ENCODE measurements around the gene PFKFB3.
"Not testable (repeated sequence)": the region's sequence is repeated elsewhere in the genome, so short reads cannot be mapped to it uniquely, and the experiment has no call there.

The PFKFB3 gene

DNA sequence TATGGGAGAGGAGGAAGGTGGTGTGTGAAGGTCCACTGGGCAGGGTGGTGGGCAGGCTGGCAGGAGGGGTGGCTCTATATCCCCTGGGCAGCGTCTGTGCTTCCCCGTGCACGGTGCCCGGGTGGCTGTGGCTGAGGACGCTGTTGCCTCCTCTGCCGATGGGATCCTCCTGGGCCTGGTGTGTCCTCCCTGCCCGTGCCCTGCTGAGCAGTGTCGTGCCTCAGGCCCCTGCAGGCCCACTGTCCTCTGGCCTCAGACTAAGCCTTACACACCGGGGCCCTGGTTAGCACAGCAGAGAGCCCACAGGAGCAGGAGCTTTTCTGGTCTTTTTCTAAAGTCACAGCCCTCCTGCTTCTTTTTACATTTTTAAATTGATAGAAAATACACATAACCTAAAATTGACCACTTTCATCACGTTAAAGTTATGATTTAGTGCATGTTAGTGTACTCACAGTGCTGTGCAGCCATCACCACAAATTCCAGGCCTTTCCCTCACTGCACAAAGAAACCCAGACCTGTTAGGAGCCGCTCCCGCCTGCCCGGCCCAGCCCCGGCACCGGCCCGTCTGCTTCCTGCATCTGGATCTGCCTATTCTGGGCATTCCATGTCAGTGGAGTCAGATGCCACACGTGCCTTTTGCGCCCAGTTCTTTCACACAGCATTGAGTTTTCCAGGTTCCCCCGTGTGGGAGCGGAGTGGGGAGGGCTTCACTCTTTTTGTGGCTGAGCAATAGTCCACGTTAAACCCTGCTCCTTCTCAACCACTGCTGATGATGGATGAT, 19.4 kb downstream of the PFKFB3 start:
- peak; percentile 63 for DNase-seq

GRCh38 chr10:6222755-6223154, 20.0 kb downstream of the PFKFB3 start:
- DNase-seq = no peak

DNA sequence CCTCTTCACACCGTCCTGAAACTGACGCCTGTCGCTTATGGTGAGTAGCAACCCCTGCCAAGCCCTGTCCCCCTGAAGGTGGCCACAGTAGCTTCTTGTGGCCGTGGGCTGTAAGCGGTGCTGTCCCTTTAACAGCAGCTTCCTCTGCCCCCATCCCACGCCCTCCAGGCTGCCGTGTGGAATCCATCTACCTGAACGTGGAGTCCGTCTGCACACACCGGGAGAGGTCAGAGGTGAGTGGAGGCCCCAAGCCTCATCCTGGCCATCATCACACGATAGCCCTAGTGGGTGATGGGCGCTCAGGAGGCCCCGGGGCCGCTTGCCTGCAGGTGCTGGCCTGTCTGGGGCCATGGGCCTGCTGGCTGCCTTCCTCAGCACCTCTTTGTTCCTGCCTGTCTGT, 21.2 kb downstream of the PFKFB3 start:
- no peak for DNase-seq

GRCh38 chr10:6224781-6225180, 22.0 kb downstream of the PFKFB3 start:
- no peak for DNase-seq

GRCh38 chr10:6225263-6225814, 22.6 kb downstream of the PFKFB3 start:
- no peak for DNase-seq

GRCh38 chr10:6226216-6226615, 23.5 kb downstream of the PFKFB3 start:
- no peak for DNase-seq

GRCh38 chr10:6227346-6227745, 24.6 kb downstream of the PFKFB3 start:
- DNase-seq = no peak

- DNase-seq = peak; percentile 53
Measured at GRCh38 chr10:6228010-6228511, 25.3 kb downstream of the PFKFB3 start.

DNA sequence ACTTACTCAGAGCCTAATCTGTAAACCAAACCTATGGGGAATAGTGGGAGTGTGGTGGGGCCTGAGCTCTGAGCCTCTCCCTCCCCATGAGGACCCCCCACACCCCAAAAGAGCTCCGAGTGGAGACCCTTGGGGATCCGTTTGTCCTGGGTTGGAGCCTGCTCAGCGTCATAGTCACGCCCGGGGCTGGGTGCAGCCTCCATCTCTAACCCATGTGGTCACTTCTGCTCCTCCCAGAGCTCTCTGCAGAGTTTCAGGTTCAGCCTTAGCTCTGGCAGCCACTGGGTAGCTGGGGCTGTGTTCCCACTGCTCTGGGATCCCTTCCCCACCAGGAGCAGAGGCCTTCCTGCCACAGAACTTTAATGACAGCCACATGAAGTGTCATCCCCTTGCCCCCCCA, 25.9 kb downstream of the PFKFB3 start:
- DNase-seq = no peak

GRCh38 chr10:6229290-6229689, 26.6 kb downstream of the PFKFB3 start:
- no peak for DNase-seq

DNA sequence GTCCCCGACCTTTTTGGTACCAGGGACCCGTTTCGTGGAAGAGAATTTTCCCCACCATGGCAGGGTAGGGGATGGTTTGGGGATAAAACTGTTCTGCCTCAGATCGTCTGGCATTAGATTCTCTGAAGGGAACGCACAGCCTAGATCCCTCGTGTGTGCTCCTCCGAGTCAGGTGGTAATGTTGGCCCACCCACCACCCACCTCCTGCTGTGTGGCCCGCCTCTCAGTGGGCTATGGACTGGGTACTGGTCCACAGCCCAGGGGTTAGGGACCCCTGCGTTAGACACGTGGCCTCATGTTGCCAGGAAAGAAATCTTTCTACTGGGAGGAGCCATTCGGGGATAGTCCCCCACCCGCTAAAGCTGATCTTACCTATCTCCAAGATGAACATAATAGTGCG, 27.0 kb downstream of the PFKFB3 start:
- no peak for DNase-seq

- no peak for DNase-seq
Measured at GRCh38 chr10:6230315-6230714, 27.6 kb downstream of the PFKFB3 start.

- no peak for DNase-seq
Measured at GRCh38 chr10:6231146-6231545, 28.4 kb downstream of the PFKFB3 start.

DNA sequence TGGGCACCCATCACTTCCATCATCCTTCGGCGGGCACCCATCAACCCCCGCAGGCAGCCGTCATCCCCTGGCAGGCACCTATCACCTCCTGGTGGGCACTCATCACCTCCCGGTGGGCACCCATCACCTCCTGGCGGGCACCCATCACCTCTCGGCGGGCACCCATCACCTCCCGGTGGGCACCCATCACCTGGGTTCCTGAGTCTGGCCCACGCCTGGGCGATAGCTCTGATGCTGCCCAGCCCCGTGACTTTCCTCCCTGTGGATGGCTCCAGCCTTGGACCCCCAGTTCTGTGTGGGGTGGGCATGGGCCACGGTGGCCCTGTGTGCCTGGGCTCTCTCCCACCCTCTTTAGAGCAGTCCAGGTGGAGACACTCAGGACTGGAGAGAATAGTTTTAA, 29.0 kb downstream of the PFKFB3 start:
- DNase-seq = no peak

DNA sequence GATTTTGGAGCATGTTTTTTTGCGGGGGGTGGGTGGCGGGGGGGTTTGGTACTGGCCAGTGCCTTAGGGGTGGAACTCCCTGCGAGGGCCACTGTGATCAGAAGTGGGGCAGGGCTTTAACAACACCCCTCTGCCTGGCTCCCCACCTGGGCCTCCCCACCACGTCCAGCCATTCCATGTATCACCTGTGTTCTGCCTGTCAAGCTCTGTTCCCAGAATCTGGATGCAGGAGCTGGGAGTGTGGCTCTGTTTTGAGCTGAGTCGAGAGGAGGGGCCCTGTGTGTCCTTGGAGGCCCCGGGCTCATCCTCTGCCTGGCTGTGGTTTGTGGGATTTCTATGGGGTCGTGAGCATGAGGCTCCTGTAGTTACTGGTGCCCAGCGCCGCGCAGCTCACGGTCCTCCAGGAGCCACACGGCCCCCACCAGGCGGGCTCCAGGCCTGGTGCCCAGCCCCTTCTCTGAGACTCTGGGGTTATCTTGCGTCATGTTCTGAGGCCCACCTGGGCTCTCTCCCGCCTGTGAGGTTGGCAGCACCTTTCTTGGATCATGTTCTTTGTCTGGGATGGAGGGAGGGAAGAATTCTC, 29.6 kb downstream of the PFKFB3 start:
- DNase-seq = no peak

DNA sequence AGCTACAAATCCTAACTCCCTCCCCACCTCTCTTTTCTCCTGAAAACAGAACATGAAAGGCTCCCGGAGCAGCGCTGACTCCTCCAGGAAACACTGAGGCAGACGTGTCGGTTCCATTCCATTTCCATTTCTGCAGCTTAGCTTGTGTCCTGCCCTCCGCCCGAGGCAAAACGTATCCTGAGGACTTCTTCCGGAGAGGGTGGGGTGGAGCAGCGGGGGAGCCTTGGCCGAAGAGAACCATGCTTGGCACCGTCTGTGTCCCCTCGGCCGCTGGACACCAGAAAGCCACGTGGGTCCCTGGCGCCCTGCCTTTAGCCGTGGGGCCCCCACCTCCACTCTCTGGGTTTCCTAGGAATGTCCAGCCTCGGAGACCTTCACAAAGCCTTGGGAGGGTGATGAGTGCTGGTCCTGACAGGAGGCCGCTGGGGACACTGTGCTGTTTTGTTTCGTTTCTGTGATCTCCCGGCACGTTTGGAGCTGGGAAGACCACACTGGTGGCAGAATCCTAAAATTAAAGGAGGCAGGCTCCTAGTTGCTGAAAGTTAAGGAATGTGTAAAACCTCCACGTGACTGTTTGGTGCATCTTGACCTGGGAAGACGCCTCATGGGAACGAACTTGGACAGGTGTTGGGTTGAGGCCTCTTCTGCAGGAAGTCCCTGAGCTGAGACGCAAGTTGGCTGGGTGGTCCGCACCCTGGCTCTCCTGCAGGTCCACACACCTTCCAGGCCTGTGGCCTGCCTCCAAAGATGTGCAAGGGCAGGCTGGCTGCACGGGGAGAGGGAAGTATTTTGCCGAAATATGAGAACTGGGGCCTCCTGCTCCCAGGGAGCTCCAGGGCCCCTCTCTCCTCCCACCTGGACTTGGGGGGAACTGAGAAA, 30.4 kb downstream of the PFKFB3 start:
- DNase-seq = no peak

DNA sequence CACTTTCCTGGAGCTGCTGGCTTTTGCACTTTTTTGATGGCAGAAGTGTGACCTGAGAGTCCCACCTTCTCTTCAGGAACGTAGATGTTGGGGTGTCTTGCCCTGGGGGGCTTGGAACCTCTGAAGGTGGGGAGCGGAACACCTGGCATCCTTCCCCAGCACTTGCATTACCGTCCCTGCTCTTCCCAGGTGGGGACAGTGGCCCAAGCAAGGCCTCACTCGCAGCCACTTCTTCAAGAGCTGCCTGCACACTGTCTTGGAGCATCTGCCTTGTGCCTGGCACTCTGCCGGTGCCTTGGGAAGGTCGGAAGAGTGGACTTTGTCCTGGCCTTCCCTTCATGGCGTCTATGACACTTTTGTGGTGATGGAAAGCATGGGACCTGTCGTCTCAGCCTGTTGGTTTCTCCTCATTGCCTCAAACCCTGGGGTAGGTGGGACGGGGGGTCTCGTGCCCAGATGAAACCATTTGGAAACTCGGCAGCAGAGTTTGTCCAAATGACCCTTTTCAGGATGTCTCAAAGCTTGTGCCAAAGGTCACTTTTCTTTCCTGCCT, 31.1 kb downstream of the PFKFB3 start:
- no peak for DNase-seq

GRCh38 chr10:6234371-6234770, 31.6 kb downstream of the PFKFB3 start:
- DNase-seq = no peak

GRCh38 chr10:6236349-6237198, 33.8 kb downstream of the PFKFB3 start:
- DNase-seq = no peak

DNA sequence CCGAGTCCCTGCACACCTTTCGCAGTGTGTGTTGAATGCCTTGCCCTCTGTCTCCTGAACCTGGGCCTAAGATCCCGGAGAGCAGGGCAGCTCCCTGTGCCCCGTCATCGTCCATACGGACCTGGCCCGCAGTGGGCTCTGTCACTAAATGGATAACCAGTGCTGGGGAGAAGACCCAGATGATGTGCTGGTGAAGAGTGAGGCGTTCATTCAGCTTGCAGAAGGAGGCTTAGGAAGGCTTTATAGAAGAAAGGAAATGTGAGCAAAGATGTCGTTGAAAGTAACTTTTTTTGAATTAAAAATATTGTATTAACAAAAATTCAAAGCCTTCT, 34.4 kb downstream of the PFKFB3 start:
- DNase-seq = no peak

DNA sequence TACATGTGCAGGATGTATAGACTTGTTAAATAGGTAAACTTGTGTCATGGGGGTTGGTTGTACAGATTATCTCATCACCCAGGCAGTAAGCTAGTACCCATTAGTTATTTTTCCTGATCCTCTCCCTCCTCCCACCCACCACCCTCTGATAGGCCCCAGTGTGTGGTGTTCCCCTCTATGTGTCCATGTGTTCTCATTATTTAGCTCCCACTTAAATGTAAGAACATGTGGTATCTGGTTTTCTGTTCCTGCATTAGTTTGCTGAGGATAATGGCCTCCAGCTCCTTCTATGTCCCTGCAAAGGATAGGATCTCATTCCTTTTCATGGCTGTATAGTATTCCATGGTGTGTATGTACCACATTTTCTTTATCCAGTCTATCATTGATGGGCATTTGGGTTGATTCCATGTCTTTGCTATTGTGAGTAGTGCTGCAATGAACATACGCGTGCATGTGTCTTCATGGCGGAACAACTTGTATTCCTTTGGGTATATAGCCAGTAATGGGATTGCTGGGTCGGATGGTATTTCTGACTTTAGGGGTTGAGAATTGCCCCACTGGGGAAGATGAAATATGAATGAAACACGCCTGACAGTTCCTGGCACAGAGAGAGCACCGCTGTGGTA, 36.0 kb downstream of the PFKFB3 start:
- DNase-seq = not testable (repeated sequence)

Data from fibroblast of skin of scalp (primary cell).